HL-60 (cell line): ENCODE data around the gene TGM2.

ENCODE experiments used
- DNase-seq, 2 experiments: peaks; one replicate each; pipeline ENCODE4 v3.0.0-alpha.2; 2010 to 2020; ENCODE audit warnings: low read depth in 1 of 2, low spot score in 1 of 2
- H3K27ac ChIP-seq: fragments of 250-450 bp; sonication (Bioruptor Pico); replicated peaks from 2 replicates; pipeline ENCODE4 v1.5.1; 2020; ENCODE audit warnings: mild to moderate bottlenecking, moderate library complexity
- H3K27me3 ChIP-seq: fragments of 250-450 bp; sonication (Bioruptor Pico); 2 replicates; pipeline ENCODE4 v1.5.1; 2021; ENCODE audit warnings: mild to moderate bottlenecking, moderate library complexity; ENCODE audit not compliant: insufficient read depth, poor library complexity, severe bottlenecking
- H3K4me3 ChIP-seq: replicated peaks from 2 replicates; pipeline ENCODE4 v1.5.1; 2011; ENCODE audit warnings: mild to moderate bottlenecking, control low read depth, low read length; ENCODE audit not compliant: insufficient read depth
- GABPA ChIP-seq: IDR thresholded peaks from 2 replicates; pipeline ENCODE4 v1.6.1; 2012; ENCODE audit warnings: low read depth
- POLR2AphosphoS5 ChIP-seq: IDR thresholded peaks from 2 replicates; pipeline ENCODE4 v1.6.1; 2012; ENCODE audit warnings: low read depth
- SPI1 ChIP-seq: IDR thresholded peaks from 2 replicates; pipeline ENCODE4 v1.6.1; 2012; ENCODE audit warnings: low read depth, mild to moderate bottlenecking, borderline replicate concordance
- TF ChIP-seq, protein P1 (sequence below): IDR thresholded peaks from 2 replicates; pipeline ENCODE4 v1.6.1; 2012; ENCODE audit warnings: low read depth; ENCODE audit not compliant: insufficient replicate concordance
- TF ChIP-seq, protein P2 (sequence below): IDR thresholded peaks from one replicate; pipeline ENCODE4 v1.5.1; 2011; ENCODE audit warnings: low read length, control low read depth, inconsistent platforms; ENCODE audit not compliant: insufficient read depth

TGM2 gene

GRCh38 chr20:38190166-38190565 lies 25.1 kb upstream of the TGM2 start:
- no peak for DNase-seq
- no peak overlapping the region for H3K27ac ChIP-seq
- H3K4me3 ChIP-seq, result no peak overlapping the region
- no peak for TF ChIP-seq SPI1
- TF ChIP-seq, protein P1, sequence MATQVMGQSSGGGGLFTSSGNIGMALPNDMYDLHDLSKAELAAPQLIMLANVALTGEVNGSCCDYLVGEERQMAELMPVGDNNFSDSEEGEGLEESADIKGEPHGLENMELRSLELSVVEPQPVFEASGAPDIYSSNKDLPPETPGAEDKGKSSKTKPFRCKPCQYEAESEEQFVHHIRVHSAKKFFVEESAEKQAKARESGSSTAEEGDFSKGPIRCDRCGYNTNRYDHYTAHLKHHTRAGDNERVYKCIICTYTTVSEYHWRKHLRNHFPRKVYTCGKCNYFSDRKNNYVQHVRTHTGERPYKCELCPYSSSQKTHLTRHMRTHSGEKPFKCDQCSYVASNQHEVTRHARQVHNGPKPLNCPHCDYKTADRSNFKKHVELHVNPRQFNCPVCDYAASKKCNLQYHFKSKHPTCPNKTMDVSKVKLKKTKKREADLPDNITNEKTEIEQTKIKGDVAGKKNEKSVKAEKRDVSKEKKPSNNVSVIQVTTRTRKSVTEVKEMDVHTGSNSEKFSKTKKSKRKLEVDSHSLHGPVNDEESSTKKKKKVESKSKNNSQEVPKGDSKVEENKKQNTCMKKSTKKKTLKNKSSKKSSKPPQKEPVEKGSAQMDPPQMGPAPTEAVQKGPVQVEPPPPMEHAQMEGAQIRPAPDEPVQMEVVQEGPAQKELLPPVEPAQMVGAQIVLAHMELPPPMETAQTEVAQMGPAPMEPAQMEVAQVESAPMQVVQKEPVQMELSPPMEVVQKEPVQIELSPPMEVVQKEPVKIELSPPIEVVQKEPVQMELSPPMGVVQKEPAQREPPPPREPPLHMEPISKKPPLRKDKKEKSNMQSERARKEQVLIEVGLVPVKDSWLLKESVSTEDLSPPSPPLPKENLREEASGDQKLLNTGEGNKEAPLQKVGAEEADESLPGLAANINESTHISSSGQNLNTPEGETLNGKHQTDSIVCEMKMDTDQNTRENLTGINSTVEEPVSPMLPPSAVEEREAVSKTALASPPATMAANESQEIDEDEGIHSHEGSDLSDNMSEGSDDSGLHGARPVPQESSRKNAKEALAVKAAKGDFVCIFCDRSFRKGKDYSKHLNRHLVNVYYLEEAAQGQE, result no peak
- TF ChIP-seq, protein P2, sequence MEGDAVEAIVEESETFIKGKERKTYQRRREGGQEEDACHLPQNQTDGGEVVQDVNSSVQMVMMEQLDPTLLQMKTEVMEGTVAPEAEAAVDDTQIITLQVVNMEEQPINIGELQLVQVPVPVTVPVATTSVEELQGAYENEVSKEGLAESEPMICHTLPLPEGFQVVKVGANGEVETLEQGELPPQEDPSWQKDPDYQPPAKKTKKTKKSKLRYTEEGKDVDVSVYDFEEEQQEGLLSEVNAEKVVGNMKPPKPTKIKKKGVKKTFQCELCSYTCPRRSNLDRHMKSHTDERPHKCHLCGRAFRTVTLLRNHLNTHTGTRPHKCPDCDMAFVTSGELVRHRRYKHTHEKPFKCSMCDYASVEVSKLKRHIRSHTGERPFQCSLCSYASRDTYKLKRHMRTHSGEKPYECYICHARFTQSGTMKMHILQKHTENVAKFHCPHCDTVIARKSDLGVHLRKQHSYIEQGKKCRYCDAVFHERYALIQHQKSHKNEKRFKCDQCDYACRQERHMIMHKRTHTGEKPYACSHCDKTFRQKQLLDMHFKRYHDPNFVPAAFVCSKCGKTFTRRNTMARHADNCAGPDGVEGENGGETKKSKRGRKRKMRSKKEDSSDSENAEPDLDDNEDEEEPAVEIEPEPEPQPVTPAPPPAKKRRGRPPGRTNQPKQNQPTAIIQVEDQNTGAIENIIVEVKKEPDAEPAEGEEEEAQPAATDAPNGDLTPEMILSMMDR, result no peak
- no peak for TF ChIP-seq POLR2AphosphoS5
- TF ChIP-seq GABPA, result no peak
- H3K27me3 ChIP-seq, result no peaks in the 10 kb centered on the region

- no peak for DNase-seq
Measured at GRCh38 chr20:38187517-38187916, 22.4 kb upstream of the TGM2 start.

DNA sequence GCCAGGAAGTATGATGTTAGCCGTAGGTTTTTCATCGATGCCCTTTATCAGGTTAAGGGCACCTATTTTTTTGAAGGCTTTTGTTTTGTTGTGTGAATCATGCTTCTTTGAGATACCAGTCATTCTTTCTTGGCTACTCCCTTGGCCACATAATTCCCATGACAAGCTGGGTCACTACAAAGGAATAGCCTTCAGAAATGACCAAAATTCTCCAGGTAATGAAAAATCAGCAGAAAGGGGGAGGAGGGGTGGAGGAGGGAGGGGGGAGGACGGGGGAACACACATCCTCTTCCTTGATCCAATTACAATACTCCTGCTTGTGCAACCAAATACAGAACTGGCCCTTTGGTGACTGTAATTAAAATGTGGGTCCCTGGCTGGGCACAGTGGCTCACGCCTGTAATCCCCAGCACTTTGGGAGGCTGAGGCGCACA lies 21.7 kb upstream of the TGM2 start:
- no peak overlapping the region for H3K27ac ChIP-seq
- no peaks in the 10 kb centered on the region for H3K27me3 ChIP-seq
- no peak overlapping the region for H3K4me3 ChIP-seq
- no peak for TF ChIP-seq SPI1
- TF ChIP-seq, protein P2, result no peak
- no peak for TF ChIP-seq GABPA
- no peak for TF ChIP-seq POLR2AphosphoS5
- TF ChIP-seq, protein P1, result no peak
- no peak for DNase-seq

More at GRCh38 chr20:38187517-38187916, 22.4 kb upstream of the TGM2 start:
- Histone ChIP-seq H3K4me3 (no peak overlapping the region), H3K27me3 (no peaks in the 10 kb centered on the region), H3K27ac (no peak overlapping the region)
- TF ChIP-seq, protein P1, result no peak
- no peak for TF ChIP-seq POLR2AphosphoS5
- no peak for TF ChIP-seq SPI1
- TF ChIP-seq, protein P2, result no peak
- no peak for TF ChIP-seq GABPA
